Central memory CD8-positive, alpha-beta T cell (primary cell): ENCODE measurements around the gene RSKR.
A peak's percentile ranks its signal among the peaks of the same experiment; 100 is the strongest.

Experiments
- ATAC-seq: fragments of 150-1000 bp; cut with Tn5 transposase; replicated peaks from 2 replicates; pipeline ENCODE4 v1.10.0; 2022; ENCODE audit warnings: mild to moderate bottlenecking, moderate FRiP score, moderate number of reproducible peaks; ENCODE audit not compliant: poor library complexity, severe bottlenecking; ENCODE audit errors: extremely low read depth
- DNase-seq, 2 donors: peaks; one replicate each; pipeline ENCODE4 v3.0.0; 2021; ENCODE audit warnings: low spot score in 2 of 2
- H3K27ac Mint-ChIP-seq: one replicate; pipeline ENCODE4 v1.8.0; 2022; ENCODE audit warnings: low read depth, mild to moderate bottlenecking, moderate library complexity, mixed read lengths
- H3K27me3 Mint-ChIP-seq: one replicate; pipeline ENCODE4 v1.8.0; 2022; ENCODE audit warnings: mixed read lengths
- H3K36me3 Mint-ChIP-seq: one replicate; pipeline ENCODE4 v1.8.0; 2022; ENCODE audit warnings: mild to moderate bottlenecking, moderate library complexity, mixed read lengths; ENCODE audit not compliant: insufficient read depth
- H3K4me1 Mint-ChIP-seq: one replicate; pipeline ENCODE4 v1.8.0; 2022; ENCODE audit warnings: mixed read lengths
- H3K4me3 Mint-ChIP-seq: one replicate; pipeline ENCODE4 v1.8.0; 2022; ENCODE audit warnings: mild to moderate bottlenecking, moderate library complexity, mixed read lengths
- H3K9me3 Mint-ChIP-seq: one replicate; pipeline ENCODE4 v1.8.0; 2022; ENCODE audit warnings: mixed read lengths

RSKR gene

DNA sequence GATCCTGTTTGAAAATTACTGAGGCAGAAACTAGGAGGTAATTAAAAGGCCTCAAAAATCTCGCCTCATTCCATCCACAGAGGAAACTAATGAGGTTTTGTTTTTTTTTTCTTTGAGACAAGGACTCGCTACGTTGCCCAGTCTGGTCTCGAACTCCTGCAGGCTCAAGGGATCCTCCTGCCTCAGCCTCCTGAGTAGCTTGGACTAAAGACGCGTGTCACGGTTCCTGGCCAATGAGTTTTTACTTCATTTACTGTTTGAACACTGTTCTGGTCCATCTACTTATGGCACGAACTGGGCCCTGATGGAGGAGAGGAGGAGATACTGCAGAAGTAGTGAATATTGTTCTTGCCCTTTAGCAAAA is 31.6 kb upstream of the RSKR start:
- ATAC-seq (no peak), DNase-seq (no peak)
- H3K9me3 Mint-ChIP-seq = no peaks in the 10 kb centered on the region
- no peaks in the 10 kb centered on the region for H3K27me3 Mint-ChIP-seq
- peaks cover 35% of the 10 kb centered on the region for H3K36me3 Mint-ChIP-seq
- peak overlapping the region; percentile 95 for H3K4me3 Mint-ChIP-seq
- H3K27ac Mint-ChIP-seq = peak overlapping the region; percentile 84
- peaks cover 37% of the 10 kb centered on the region for H3K4me1 Mint-ChIP-seq

DNA sequence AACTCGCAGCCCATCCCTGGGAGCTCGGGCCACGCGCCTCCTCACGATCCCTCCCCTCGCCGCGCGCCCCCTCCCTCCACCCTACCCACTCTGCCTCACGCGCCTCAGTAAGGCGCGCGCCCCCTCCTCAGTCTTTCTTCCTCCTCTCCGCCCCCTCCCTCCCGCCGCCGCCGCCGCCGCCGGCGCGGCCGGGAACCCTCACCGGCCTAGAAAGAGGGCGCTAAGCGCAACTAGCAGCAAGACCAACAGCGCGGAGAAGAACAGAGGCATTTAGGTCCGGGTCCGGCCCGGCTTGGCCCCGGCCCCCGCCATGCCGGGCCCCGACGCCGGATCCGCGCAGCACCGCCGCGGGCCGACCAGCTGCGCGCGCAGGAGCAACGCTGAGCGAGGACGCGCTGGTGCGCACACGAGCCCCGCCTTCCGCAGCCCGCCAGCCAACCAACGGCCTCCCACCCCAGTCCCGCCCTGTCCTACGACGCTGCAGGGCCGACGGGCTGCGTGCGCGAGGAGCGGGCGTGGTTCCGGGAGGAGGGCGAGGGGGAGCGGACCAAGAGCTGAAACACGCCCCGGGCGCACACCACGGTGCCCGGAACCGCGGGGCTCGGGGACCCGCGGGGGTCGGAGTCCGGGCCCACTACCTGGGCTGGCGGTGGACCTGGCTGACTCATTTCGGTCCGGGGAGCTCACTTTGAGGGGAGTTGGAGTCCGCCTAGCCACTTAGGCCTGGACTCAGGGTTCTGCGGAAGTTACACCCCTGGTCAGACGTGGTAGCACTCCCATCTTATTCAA is 31.0 kb upstream of the RSKR start, which contains the start of gene BLTP2:
Gene BLTP2, minus strand, starts transcription at position 372 of the 789 bp plus-strand sequence. Its CDS starts 102 bp downstream, at position 270.
- peaks cover 41% of the 10 kb centered on the region for H3K4me1 Mint-ChIP-seq
- peak; percentile 99 for ATAC-seq
- peak within 1 kb of the TSS; percentile 95 for H3K4me3 Mint-ChIP-seq

DNA sequence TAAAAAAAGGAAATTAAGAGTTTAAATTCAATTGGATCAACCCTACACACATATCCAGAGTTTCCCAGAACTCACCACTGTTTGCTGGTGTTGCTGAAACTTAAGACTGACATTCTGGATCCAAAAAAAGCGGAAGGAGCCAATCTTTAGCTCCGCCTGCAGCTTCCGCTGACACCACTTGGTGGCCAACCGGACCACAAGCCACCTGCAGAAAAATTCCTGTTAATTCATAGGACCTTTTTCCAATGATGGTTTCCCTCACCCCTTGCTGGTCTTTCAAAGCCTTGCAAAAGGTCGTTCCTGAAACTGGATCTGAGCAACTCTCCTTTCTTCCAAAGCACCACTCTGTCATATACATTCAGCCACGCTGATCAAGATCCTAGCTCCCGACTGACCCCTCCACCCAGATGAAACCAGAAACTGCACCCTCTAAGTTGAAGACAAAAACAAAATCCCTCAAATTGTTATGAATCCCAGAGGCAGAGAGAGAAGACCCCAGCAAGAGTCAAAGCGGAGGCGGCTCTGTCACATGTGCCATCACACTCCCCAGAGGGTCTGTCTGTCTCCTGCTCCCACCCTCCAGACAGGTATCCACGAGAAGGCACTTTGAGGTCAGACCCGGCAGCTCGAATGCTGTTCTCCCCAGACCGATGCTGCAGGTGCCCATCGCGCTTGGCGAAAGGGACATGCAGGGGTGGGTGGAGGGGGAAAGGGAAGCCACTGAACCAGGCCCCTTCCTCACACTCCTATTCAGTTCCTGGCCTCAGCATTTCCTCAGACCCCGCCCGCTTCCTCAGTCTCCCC is 30.2 kb upstream of the RSKR start:
- H3K4me1 Mint-ChIP-seq = peaks cover 44% of the 10 kb centered on the region
- no peak for ATAC-seq
- DNase-seq = no peak
- H3K4me3 Mint-ChIP-seq = peak overlapping the region; percentile 95
- peak overlapping the region; percentile 84 for H3K27ac Mint-ChIP-seq
- H3K9me3 Mint-ChIP-seq = no peaks in the 10 kb centered on the region
- peaks cover 43% of the 10 kb centered on the region for H3K36me3 Mint-ChIP-seq
- no peaks in the 10 kb centered on the region for H3K27me3 Mint-ChIP-seq

More for the DNA sequence above, 31.0 kb upstream of the RSKR start, which contains the start of gene BLTP2:
- H3K27me3 Mint-ChIP-seq = no peaks in the 10 kb centered on the region
- H3K27ac Mint-ChIP-seq = peak within 1 kb of the TSS; percentile 84
- no peaks in the 10 kb centered on the region for H3K9me3 Mint-ChIP-seq
- peak; percentile 83 to 91 for DNase-seq
- peaks cover 38% of the 10 kb centered on the region for H3K36me3 Mint-ChIP-seq

DNA sequence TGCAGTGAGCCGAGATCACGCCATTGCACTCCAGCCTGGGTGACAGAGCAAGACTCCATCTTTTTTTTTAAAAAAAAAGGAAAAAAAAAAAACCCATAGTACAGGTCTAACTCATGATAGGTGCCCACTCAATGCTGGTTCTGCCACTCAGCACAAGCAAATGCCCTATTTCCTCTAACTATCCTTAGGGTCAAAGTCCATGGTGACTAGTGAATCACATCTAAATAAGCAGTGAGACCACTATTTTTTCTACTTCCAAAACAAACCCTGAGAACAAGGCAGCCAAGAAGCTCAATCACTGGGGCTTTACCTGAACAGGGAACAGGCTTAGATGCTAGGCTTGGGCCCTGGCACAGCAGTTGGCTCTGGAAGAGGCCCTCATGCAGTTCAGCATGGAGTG is 27.6 kb upstream of the RSKR start:
- no peak overlapping the region for H3K4me3 Mint-ChIP-seq

DNA sequence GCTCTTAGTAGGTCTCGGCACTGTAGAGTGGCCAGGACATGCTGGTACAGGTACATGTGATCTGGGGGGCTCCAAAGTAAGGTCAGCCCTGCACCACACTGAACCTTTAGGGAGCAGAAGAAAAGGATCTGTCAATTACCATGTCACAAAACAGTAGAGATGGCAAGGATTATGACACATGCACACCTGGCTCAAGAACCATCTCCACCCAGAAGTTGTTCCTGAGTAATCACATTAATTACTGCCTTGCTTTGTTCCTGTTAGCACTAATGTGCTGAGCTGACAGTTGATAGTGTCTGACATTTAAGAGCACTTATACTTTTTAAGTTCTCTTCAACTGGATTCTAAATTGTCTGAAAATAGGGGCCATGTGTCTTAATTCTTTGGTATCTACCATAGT is 21.5 kb upstream of the RSKR start:
- Mint-ChIP-seq H3K27me3 (no peaks in the 10 kb centered on the region), H3K9me3 (no peaks in the 10 kb centered on the region), H3K27ac (no peak overlapping the region), H3K4me3 (no peak overlapping the region), H3K4me1 (peaks cover 30% of the 10 kb centered on the region), H3K36me3 (peaks cover 82% of the 10 kb centered on the region)
- DNase-seq (no peak), ATAC-seq (no peak)

More for the DNA sequence above, 27.6 kb upstream of the RSKR start:
- no peaks in the 10 kb centered on the region for H3K27me3 Mint-ChIP-seq
- no peak overlapping the region for H3K27ac Mint-ChIP-seq
- peaks cover 63% of the 10 kb centered on the region for H3K36me3 Mint-ChIP-seq
- no peaks in the 10 kb centered on the region for H3K9me3 Mint-ChIP-seq
- DNase-seq (no peak), ATAC-seq (no peak)
- H3K4me1 Mint-ChIP-seq = peaks cover 44% of the 10 kb centered on the region

DNA sequence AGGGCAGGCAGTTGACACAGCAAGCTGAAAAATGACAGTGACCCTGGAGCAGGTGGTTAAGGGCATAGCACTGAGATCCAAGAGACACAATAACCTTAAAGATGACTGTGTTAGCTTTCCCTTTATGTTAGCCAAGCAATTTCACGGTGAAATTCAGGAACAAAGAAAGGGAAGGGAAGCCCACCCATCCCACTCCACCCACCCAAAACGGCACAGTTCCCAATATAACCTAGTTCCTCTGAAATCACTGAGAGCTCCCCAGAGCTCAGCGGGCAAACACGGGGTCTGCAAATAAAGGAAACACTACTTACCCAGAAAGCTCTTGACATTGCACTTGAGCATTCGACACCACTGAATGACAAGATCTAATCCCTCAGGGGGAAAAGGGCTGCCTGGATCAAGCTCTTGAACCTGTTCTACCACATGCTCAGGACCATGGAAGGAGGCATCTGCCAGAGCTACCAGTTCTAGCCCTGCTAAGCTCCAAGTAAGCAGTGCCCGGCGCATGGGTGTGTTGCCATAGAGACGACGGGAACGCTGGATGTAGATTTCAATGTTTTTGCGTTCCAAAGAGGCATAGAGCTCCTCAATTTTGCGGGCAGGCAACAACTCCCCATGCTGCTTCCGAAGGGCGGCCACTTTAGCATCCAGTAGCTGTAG is 20.4 kb upstream of the RSKR start:
- Mint-ChIP-seq H3K36me3 (peaks cover 83% of the 10 kb centered on the region), H3K4me3 (no peak overlapping the region), H3K27me3 (no peaks in the 10 kb centered on the region), H3K4me1 (peaks cover 25% of the 10 kb centered on the region), H3K9me3 (no peaks in the 10 kb centered on the region), H3K27ac (no peak overlapping the region)
- DNase-seq (no peak), ATAC-seq (no peak)

DNA sequence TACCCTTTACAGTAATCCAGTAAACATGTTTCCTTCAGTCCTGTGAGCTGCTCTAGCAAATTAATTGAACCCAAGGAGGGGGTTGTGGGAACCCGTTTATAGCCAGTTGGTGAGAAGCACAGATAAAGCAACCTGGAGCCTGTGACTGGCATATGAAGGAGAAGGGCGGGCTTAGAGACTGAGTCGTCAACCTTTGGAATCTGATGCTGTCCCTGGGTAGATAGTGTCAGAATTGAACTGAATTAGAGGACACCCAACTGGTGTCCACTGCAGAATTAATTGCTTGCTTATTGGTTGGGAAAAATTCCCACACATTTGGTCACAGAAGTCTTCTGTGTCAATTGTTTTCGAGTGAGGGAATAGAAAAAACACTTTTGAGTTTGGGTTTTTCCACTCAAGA is 12.8 kb upstream of the RSKR start:
- no peak for DNase-seq
- no peak for ATAC-seq
- no peak overlapping the region for H3K4me3 Mint-ChIP-seq
- H3K27ac Mint-ChIP-seq = no peak overlapping the region
- no peaks in the 10 kb centered on the region for H3K4me1 Mint-ChIP-seq
- no peaks in the 10 kb centered on the region for H3K27me3 Mint-ChIP-seq
- peaks cover 59% of the 10 kb centered on the region for H3K36me3 Mint-ChIP-seq
- no peaks in the 10 kb centered on the region for H3K9me3 Mint-ChIP-seq

DNA sequence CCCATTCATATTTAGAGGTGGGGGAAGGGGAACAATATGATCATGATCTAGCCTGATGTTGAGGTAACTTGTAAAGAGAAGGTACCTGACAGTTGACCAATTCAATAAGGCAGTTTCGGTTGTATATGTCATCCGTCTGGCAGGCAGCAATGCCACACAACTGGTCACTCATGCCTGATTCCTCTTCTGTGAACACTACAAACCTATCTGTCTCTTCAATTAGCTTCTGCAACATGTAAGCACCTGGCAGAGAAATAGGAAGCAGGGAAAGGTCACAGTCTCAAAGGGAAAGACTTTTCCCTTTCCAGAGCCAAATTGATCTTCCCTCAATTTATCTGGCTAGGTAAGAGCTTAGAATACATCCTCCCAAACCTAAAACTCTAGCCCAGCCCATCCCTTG is 10.2 kb upstream of the RSKR start:
- no peaks in the 10 kb centered on the region for H3K27me3 Mint-ChIP-seq
- peaks cover 61% of the 10 kb centered on the region for H3K36me3 Mint-ChIP-seq
- no peaks in the 10 kb centered on the region for H3K4me1 Mint-ChIP-seq
- no peak for DNase-seq
- H3K27ac Mint-ChIP-seq = no peak overlapping the region
- H3K9me3 Mint-ChIP-seq = no peaks in the 10 kb centered on the region
- ATAC-seq = no peak
- H3K4me3 Mint-ChIP-seq = no peak overlapping the region

DNA sequence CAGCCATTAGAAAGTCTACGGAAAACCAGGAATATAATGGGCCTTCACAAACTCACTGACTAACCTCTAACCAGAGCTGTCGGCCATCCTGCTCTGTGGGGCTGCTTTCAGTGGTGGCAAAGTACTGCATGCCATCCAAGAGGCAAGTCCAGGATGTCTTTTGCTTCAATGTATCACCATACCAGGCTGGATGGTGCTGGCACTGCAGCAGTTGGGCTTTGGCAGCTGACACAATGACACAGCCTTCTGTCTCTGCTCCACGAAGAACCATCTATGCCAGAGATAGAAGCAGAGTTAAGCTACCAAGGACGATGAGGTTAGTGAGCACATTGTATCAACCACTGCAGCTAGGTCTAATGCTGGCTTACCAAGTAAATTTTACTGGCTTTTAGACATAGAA is 9.7 kb upstream of the RSKR start:
- Mint-ChIP-seq H3K4me1 (no peaks in the 10 kb centered on the region), H3K27me3 (no peaks in the 10 kb centered on the region), H3K36me3 (peaks cover 65% of the 10 kb centered on the region), H3K27ac (no peak overlapping the region), H3K4me3 (no peak overlapping the region), H3K9me3 (no peaks in the 10 kb centered on the region)
- no peak for DNase-seq
- ATAC-seq = no peak

DNA sequence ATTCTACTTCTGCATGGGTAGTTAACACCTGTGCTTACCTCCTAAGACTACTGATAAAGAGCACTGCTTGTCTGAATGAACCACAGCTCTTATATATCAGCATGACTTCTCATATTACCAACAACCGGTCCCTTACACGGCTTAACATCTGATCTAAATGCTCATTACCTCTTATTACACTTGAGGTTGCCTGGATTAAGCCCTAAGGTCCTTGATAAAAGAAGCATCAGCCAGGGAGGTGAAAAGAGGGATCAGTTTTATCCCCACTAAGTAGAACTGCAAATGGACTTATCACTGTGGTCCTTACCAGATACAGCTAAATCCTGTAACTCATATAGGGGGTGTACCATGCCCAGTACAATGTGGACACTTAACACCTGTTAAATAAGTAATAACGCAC is 8.2 kb upstream of the RSKR start:
- DNase-seq = no peak
- Mint-ChIP-seq H3K4me3 (no peak overlapping the region), H3K4me1 (no peaks in the 10 kb centered on the region)

DNA sequence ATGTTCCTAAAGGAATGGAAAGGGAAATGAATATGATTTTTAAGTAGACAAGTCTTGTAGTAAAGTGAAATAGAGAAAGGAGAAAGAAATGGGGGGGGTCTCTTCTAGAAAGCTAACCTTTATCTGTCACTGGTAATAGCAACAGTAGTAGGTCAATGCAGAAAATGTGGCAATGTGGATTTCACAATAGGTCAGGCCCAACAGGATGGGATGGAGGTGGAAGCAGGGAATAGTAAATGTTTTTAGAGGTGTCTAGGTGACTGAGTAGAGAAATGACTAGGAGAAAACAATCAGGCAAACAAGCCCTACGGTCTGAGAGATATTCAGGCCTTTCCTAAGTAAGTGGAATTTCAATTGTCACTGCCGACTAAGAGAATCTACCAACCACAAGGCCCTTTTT is 6.0 kb upstream of the RSKR start:
- no peak for DNase-seq
- no peak overlapping the region for H3K27ac Mint-ChIP-seq
- H3K9me3 Mint-ChIP-seq = no peaks in the 10 kb centered on the region
- H3K27me3 Mint-ChIP-seq = no peaks in the 10 kb centered on the region
- no peak overlapping the region for H3K4me3 Mint-ChIP-seq
- H3K36me3 Mint-ChIP-seq = peaks cover 77% of the 10 kb centered on the region
- H3K4me1 Mint-ChIP-seq = no peaks in the 10 kb centered on the region
- no peak for ATAC-seq

More for the DNA sequence above, 8.2 kb upstream of the RSKR start:
- no peak for ATAC-seq
- Mint-ChIP-seq H3K27ac (no peak overlapping the region), H3K9me3 (no peaks in the 10 kb centered on the region), H3K27me3 (no peaks in the 10 kb centered on the region), H3K36me3 (peaks cover 71% of the 10 kb centered on the region)

DNA sequence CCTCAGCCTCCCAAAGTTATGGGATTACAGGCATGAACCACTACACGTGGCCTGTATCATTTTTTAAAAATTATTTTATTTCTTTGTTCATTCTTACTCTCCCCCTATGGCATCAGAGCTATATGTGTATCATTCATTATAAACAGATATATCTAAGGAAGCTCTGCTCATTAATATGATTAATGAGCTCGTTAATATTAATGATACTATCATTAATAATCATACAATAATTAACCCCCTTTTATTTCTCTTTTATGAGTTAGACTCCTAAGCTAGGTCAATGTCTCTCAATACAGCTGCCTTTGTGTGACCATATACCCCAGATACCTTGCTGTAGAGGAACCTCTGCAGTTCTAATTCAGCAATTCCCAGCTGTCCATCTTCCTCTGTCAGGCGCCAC is 4.5 kb upstream of the RSKR start:
- no peak overlapping the region for H3K27ac Mint-ChIP-seq

More for the DNA sequence above, 4.5 kb upstream of the RSKR start:
- no peak overlapping the region for H3K4me3 Mint-ChIP-seq
- H3K9me3 Mint-ChIP-seq = no peaks in the 10 kb centered on the region
- DNase-seq (no peak), ATAC-seq (no peak)
- no peaks in the 10 kb centered on the region for H3K27me3 Mint-ChIP-seq
- H3K36me3 Mint-ChIP-seq = peaks cover 82% of the 10 kb centered on the region
- no peaks in the 10 kb centered on the region for H3K4me1 Mint-ChIP-seq
